ENCODE measurements around the gene KCNG2.

KCNG2 gene

GRCh38 chr18:79769698-79770500 lies 27.8 kb upstream of the KCNG2 start:
- no peak for DNase-seq

GRCh38 chr18:79770501-79770815 lies 27.3 kb upstream of the KCNG2 start:
- no peak for DNase-seq

- DNase-seq, result no peak
Measured at GRCh38 chr18:79770826-79771225, 26.9 kb upstream of the KCNG2 start.

- DNase-seq, result no peak
Measured at GRCh38 chr18:79771446-79772107, 26.2 kb upstream of the KCNG2 start.

GRCh38 chr18:79772108-79772864 lies 25.5 kb upstream of the KCNG2 start:
- no peak for DNase-seq

- no peak for DNase-seq
Measured at GRCh38 chr18:79772865-79773696, 24.7 kb upstream of the KCNG2 start.

- DNase-seq, result no peak
Measured at GRCh38 chr18:79774111-79774510, 23.6 kb upstream of the KCNG2 start.

GRCh38 chr18:79775441-79776221 lies 22.1 kb upstream of the KCNG2 start:
- no peak for DNase-seq

GRCh38 chr18:79776674-79777073 lies 21.1 kb upstream of the KCNG2 start:
- no peak for DNase-seq

- no peak for DNase-seq
Measured at GRCh38 chr18:79778291-79778791, 19.4 kb upstream of the KCNG2 start.

- DNase-seq, result no peak
Measured at GRCh38 chr18:79779021-79779699, 18.6 kb upstream of the KCNG2 start.

GRCh38 chr18:79779700-79780190 lies 18.0 kb upstream of the KCNG2 start:
- no peak for DNase-seq

- no peak for DNase-seq
Measured at GRCh38 chr18:79780547-79780946, 17.2 kb upstream of the KCNG2 start.

- DNase-seq, result no peak
Measured at GRCh38 chr18:79781331-79781941, 16.3 kb upstream of the KCNG2 start.

GRCh38 chr18:79782566-79783308 lies 15.0 kb upstream of the KCNG2 start:
- DNase-seq, result no peak

- no peak for DNase-seq
Measured at GRCh38 chr18:79784071-79784913, 13.4 kb upstream of the KCNG2 start.

GRCh38 chr18:79784965-79785770 lies 12.6 kb upstream of the KCNG2 start:
- no peak for DNase-seq

- no peak for DNase-seq
Measured at GRCh38 chr18:79785831-79786230, 11.9 kb upstream of the KCNG2 start.
